ENCODE data around the gene IL21R.

- TF ChIP-seq CTCF (IDR thresholded peaks at IDR 0.05) (no peak), POLR2A (IDR thresholded peaks at IDR 0.05) (no peak)
Observed at GRCh38 chr16:27365142-27366089, 36.6 kb upstream of the IL21R start.

Measured in adrenal gland (tissue), 5 donors.